SJCRH30 (cell line): ENCODE measurements around the gene SBF2. TPM values are rescaled to one million over a fixed set of nuclear protein-coding genes. Genes with fewer than 3 reads are reported as not detected.
"Not testable (repeated sequence)": the region's sequence is repeated elsewhere in the genome, so short reads cannot be mapped to it uniquely, and the experiment has no call there.

Experiments
- DNase-seq, 2 experiments: peaks; one replicate each; pipeline ENCODE4 v3.0.0-alpha.2; 2015 to 2020
- H3K27ac ChIP-seq: fragments of 250-450 bp; sonication (Bioruptor Pico); 2 replicates; pipeline ENCODE4 v1.5.1; 2020; ENCODE audit warnings: mild to moderate bottlenecking, moderate library complexity
- H3K27me3 ChIP-seq: fragments of 250-450 bp; sonication (Bioruptor Pico); 2 replicates; pipeline ENCODE4 v1.5.1; 2020; ENCODE audit warnings: mild to moderate bottlenecking, moderate library complexity
- H3K36me3 ChIP-seq: fragments of 250-450 bp; sonication (Bioruptor Pico); 2 replicates; pipeline ENCODE4 v1.5.1; 2020; ENCODE audit warnings: mild to moderate bottlenecking, moderate library complexity
- H3K4me1 ChIP-seq: fragments of 250-450 bp; sonication (Bioruptor Pico); 2 replicates; pipeline ENCODE4 v1.5.1; 2020; ENCODE audit warnings: mild to moderate bottlenecking, moderate library complexity
- H3K4me3 ChIP-seq: fragments of 250-450 bp; sonication (Bioruptor Pico); 2 replicates; pipeline ENCODE4 v1.5.1; 2020; ENCODE audit warnings: mild to moderate bottlenecking, moderate library complexity
- H3K9me3 ChIP-seq: fragments of 250-450 bp; sonication (Bioruptor Pico); replicated peaks from 2 replicates; pipeline ENCODE4 v1.5.1; 2020; ENCODE audit warnings: mild to moderate bottlenecking, moderate library complexity
- total RNA-seq: library from RNA; depleted of rRNA; stranded (reverse); fragments of >200 nt; shearing (Covaris generic); gene quantifications from 2 replicates; pipeline ENCODE4 v1.2.3, GENCODE V29; 2014

SBF2 gene
- total RNA-seq, 1 experiment from 2014 or later: 34.7 TPM

- H3K36me3 ChIP-seq: no peaks in the 10 kb centered on the region
- no peak for DNase-seq
- no peak overlapping the region for H3K27ac ChIP-seq
- H3K4me3 ChIP-seq: no peak overlapping the region
- H3K9me3 ChIP-seq: 0 out of 2 replicates have a peak, but pooled peaks cover 4% of the 10 kb centered on the region
- H3K4me1 ChIP-seq: no peaks in the 10 kb centered on the region
- H3K27me3 ChIP-seq: no peaks in the 10 kb centered on the region
These were observed 202.5 kb downstream of the SBF2 start for GRCh38 chr11:10091314-10092045.

GRCh38 chr11:10087923-10088225 lies 206.1 kb downstream of the SBF2 start:
- DNase-seq, H3K27ac ChIP-seq, H3K27me3 ChIP-seq, H3K9me3 ChIP-seq, H3K4me3 ChIP-seq, H3K4me1 ChIP-seq, H3K36me3 ChIP-seq: not testable (repeated sequence)

GRCh38 chr11:10087186-10087922 lies 206.7 kb downstream of the SBF2 start:
- Histone ChIP-seq H3K36me3 (no peaks in the 10 kb centered on the region), H3K27me3 (no peaks in the 10 kb centered on the region), H3K27ac (no peak overlapping the region), H3K4me1 (no peaks in the 10 kb centered on the region), H3K9me3 (0 out of 2 replicates have a peak, but pooled peaks cover 4% of the 10 kb centered on the region), H3K4me3 (no peak overlapping the region)
- DNase-seq: no peak

GRCh38 chr11:10080138-10080537 lies 213.9 kb downstream of the SBF2 start:
- H3K4me1 ChIP-seq: no peaks in the 10 kb centered on the region
- no peaks in the 10 kb centered on the region for H3K27me3 ChIP-seq
- DNase-seq: no peak
- H3K27ac ChIP-seq: no peak overlapping the region
- H3K36me3 ChIP-seq: no peaks in the 10 kb centered on the region
- no peak overlapping the region for H3K4me3 ChIP-seq
- peaks cover 19% of the 10 kb centered on the region; the same call in 1 of the 2 replicates for H3K9me3 ChIP-seq

- no peak overlapping the region for H3K27ac ChIP-seq
- no peaks in the 10 kb centered on the region for H3K27me3 ChIP-seq
- DNase-seq: peak; percentile 30 to 49
- no peaks in the 10 kb centered on the region for H3K4me1 ChIP-seq
- no peaks in the 10 kb centered on the region for H3K36me3 ChIP-seq
- H3K4me3 ChIP-seq: no peak overlapping the region
- H3K9me3 ChIP-seq: peaks cover 19% of the 10 kb centered on the region; the same call in 1 of the 2 replicates
These were observed 217.4 kb downstream of the SBF2 start for GRCh38 chr11:10076458-10077141.

- Histone ChIP-seq H3K27ac (no peak overlapping the region), H3K9me3 (peaks cover 19% of the 10 kb centered on the region; the same call in 1 of the 2 replicates), H3K4me3 (no peak overlapping the region), H3K27me3 (no peaks in the 10 kb centered on the region), H3K4me1 (no peaks in the 10 kb centered on the region), H3K36me3 (no peaks in the 10 kb centered on the region)
- no peak for DNase-seq
These were observed 218.9 kb downstream of the SBF2 start for GRCh38 chr11:10075141-10075540.

GRCh38 chr11:10072841-10073240 lies 221.2 kb downstream of the SBF2 start:
- Histone ChIP-seq H3K36me3 (no peaks in the 10 kb centered on the region), H3K27ac (no peak overlapping the region)
- no peak for DNase-seq

GRCh38 chr11:10072142-10072541 lies 221.9 kb downstream of the SBF2 start:
- Histone ChIP-seq H3K4me3 (no peak overlapping the region), H3K9me3 (0 out of 2 replicates have a peak, but pooled peaks cover 3% of the 10 kb centered on the region), H3K36me3 (no peaks in the 10 kb centered on the region), H3K27ac (no peak overlapping the region), H3K27me3 (no peaks in the 10 kb centered on the region), H3K4me1 (no peaks in the 10 kb centered on the region)
- DNase-seq: no peak

More at GRCh38 chr11:10072841-10073240, 221.2 kb downstream of the SBF2 start:
- H3K4me3 ChIP-seq: no peak overlapping the region
- no peaks in the 10 kb centered on the region for H3K4me1 ChIP-seq
- no peaks in the 10 kb centered on the region for H3K27me3 ChIP-seq
- H3K9me3 ChIP-seq: peaks cover 10% of the 10 kb centered on the region; the same call in 1 of the 2 replicates

GRCh38 chr11:10067629-10068300 lies 226.3 kb downstream of the SBF2 start:
- Histone ChIP-seq H3K4me3 (no peak overlapping the region), H3K27ac (no peak overlapping the region)

GRCh38 chr11:10066441-10066840 lies 227.6 kb downstream of the SBF2 start:
- H3K4me3 ChIP-seq: no peak overlapping the region
- no peaks in the 10 kb centered on the region for H3K4me1 ChIP-seq
- no peaks in the 10 kb centered on the region for H3K27me3 ChIP-seq
- no peaks in the 10 kb centered on the region for H3K36me3 ChIP-seq
- no peak overlapping the region for H3K27ac ChIP-seq
- no peaks in the 10 kb centered on the region; the same call in 1 of the 2 replicates for H3K9me3 ChIP-seq
- no peak for DNase-seq

More at GRCh38 chr11:10067629-10068300, 226.3 kb downstream of the SBF2 start:
- Histone ChIP-seq H3K4me1 (no peaks in the 10 kb centered on the region), H3K9me3 (no peaks in the 10 kb centered on the region), H3K27me3 (no peaks in the 10 kb centered on the region), H3K36me3 (no peaks in the 10 kb centered on the region)
- DNase-seq: no peak

- no peaks in the 10 kb centered on the region for H3K36me3 ChIP-seq
- peaks cover 3% of the 10 kb centered on the region; the same call in 1 of the 2 replicates for H3K9me3 ChIP-seq
- no peak overlapping the region for H3K4me3 ChIP-seq
- no peak overlapping the region for H3K27ac ChIP-seq
- no peaks in the 10 kb centered on the region for H3K27me3 ChIP-seq
- H3K4me1 ChIP-seq: no peaks in the 10 kb centered on the region
- no peak for DNase-seq
These were observed 229.2 kb downstream of the SBF2 start for GRCh38 chr11:10064828-10065227.

GRCh38 chr11:10058356-10058755 lies 235.7 kb downstream of the SBF2 start:
- no peak overlapping the region for H3K4me3 ChIP-seq
- no peak overlapping the region for H3K27ac ChIP-seq
- no peaks in the 10 kb centered on the region for H3K27me3 ChIP-seq
- no peak for DNase-seq
- H3K4me1 ChIP-seq: no peaks in the 10 kb centered on the region
- H3K9me3 ChIP-seq: peaks cover 3% of the 10 kb centered on the region; the same call in 1 of the 2 replicates
- no peaks in the 10 kb centered on the region for H3K36me3 ChIP-seq

GRCh38 chr11:10051868-10052586 lies 242.0 kb downstream of the SBF2 start:
- no peak overlapping the region for H3K27ac ChIP-seq
- H3K4me3 ChIP-seq: no peak overlapping the region
- H3K9me3 ChIP-seq: no peaks in the 10 kb centered on the region
- H3K27me3 ChIP-seq: no peaks in the 10 kb centered on the region
- H3K4me1 ChIP-seq: peaks cover 10% of the 10 kb centered on the region; the same call in 1 of the 2 replicates
- DNase-seq: peak in 1 of 2 experiments; percentile 3
- no peaks in the 10 kb centered on the region for H3K36me3 ChIP-seq

GRCh38 chr11:10050561-10050960 lies 243.5 kb downstream of the SBF2 start:
- Histone ChIP-seq H3K36me3 (no peaks in the 10 kb centered on the region), H3K27me3 (no peaks in the 10 kb centered on the region), H3K4me3 (no peak overlapping the region), H3K9me3 (peaks cover 8% of the 10 kb centered on the region), H3K27ac (no peak overlapping the region), H3K4me1 (peaks cover 10% of the 10 kb centered on the region; the same call in 1 of the 2 replicates)
- DNase-seq: no peak
